ENCODE measurements around the gene ARHGEF28. TPM values are rescaled to one million over a fixed set of nuclear protein-coding genes. Genes with fewer than 3 reads are reported as not detected.

ARHGEF28 gene
- total and polyA plus RNA-seq, 2 of the 13 experiments (the other 11 are each of a cell fraction or from before 2014, with no cell fraction given): 17.4 to 34.1 TPM

GRCh38 chr5:73912821-73913271 is 286.9 kb downstream of the ARHGEF28 start:
- Histone ChIP-seq H3K27ac (ENCODE audit: extremely low read length, insufficient read depth, low read length) (no peak overlapping the region), H3K9me3 (ENCODE audit: low read length) (no peaks in the 10 kb centered on the region), H3K4me1 (ENCODE audit: insufficient read depth, low read length) (no peaks in the 10 kb centered on the region), H3K36me3 (replicated peaks in 1 of 2; ENCODE audit: control insufficient read depth in 1 of 2, insufficient read depth in 2 of 2, low read length in 2 of 2) (peaks cover 14 to 61% of the 10 kb centered on the region in 2 experiments), H3K79me2 (ENCODE audit: insufficient read depth, low read length) (no peaks in the 10 kb centered on the region), H3K9ac (ENCODE audit: insufficient read depth, low read depth, low read length) (no peak overlapping the region), H4K20me1 (ENCODE audit: insufficient read depth, low read length) (no peaks in the 10 kb centered on the region), H3K27me3 (ENCODE audit: control insufficient read depth in 1 of 2, insufficient read depth in 2 of 2, low read length in 2 of 2) (no peaks in the 10 kb centered on the region), H3K4me3 (replicated peaks in 1 of 3; ENCODE audit: insufficient read depth in 1 of 3, low read depth in 2 of 3, low read length in 3 of 3) (no peak overlapping the region), H3K4me2 (ENCODE audit: low read depth, low read length) (no peak overlapping the region), H2AFZ (ENCODE audit: low read length) (no peak overlapping the region)
- DNase-seq (ENCODE audit: low spot score) (no peak), ATAC-seq (no peak), FAIRE-seq (no peak)
- WGBS (ENCODE audit: low lambda C conversion rate): 97% methylated on average over 3 of the region's 3 CpGs
- in situ Hi-C loops (cut with HindIII; ENCODE audit: extremely low pct_ligation_motif_present, low pct_unique_long_range_greater_than_20kb): no loop called here
- ChIA-PET CTCF (ENCODE audit: low intra/inter-chr PET ratio, low total read pairs) (no interaction called here), POLR2A (no interaction called here)
- intact Hi-C loops (cut with micrococcal nuclease; ENCODE audit: unreplicated experiment): no loop called here
- no TSS peak for BruUV-seq (replicated peaks)
- no peak for TF ChIP-seq FLYWCH1 (CRISPR knock-in tag; IDR thresholded peaks at IDR 0.05)
- no peak for TF ChIP-seq IKZF5 (CRISPR knock-in tag; IDR thresholded peaks at IDR 0.05)
- no peak for TF ChIP-seq PTBP1 (IDR thresholded peaks at IDR 0.05; ENCODE audit: low read depth, low read length, poor library complexity, severe bottlenecking)
- TF ChIP-seq ZNF430 (CRISPR knock-in tag; IDR thresholded peaks at IDR 0.05): no peak
- no peak for TF ChIP-seq SAFB2 (CRISPR knock-in tag; IDR thresholded peaks at IDR 0.05; ENCODE audit: borderline replicate concordance, low read depth)
- no peak for TF ChIP-seq ZNF598 (CRISPR knock-in tag; IDR thresholded peaks at IDR 0.05; ENCODE audit: borderline replicate concordance)
- no peak for TF ChIP-seq ATF2 (CRISPR knock-in tag; IDR thresholded peaks at IDR 0.05)
- TF ChIP-seq DMTF1 (CRISPR knock-in tag; IDR thresholded peaks at IDR 0.05): no peak
- no peak for TF ChIP-seq MZF1 (CRISPR knock-in tag; IDR thresholded peaks at IDR 0.05; ENCODE audit: borderline replicate concordance)
- TF ChIP-seq REL (CRISPR knock-in tag; conservative IDR thresholded peaks at IDR 0.05): no peak
- no peak for TF ChIP-seq ZNF646 (CRISPR knock-in tag; IDR thresholded peaks at IDR 0.05)
- TF ChIP-seq ZNF572 (CRISPR knock-in tag; IDR thresholded peaks at IDR 0.05): no peak
